HG03469 (cell line): ENCODE measurements around the gene FOXN1.
"Not testable (repeated sequence)": the region's sequence is repeated elsewhere in the genome, so short reads cannot be mapped to it uniquely, and the experiment has no call there.

ENCODE experiments used
- ATAC-seq: cut with Tn5 transposase; IDR thresholded peaks from one replicate; pipeline ENCODE4 v1.9.1; 2021; ENCODE audit warnings: mild to moderate bottlenecking, moderate library complexity, moderate number of reproducible peaks; ENCODE audit not compliant: unreplicated experiment

Gene FOXN1

GRCh38 chr17:28571361-28572122, 65.4 kb downstream of the FOXN1 start, which contains the start of gene PIGS:
Gene PIGS, minus strand, starts transcription at chr17:28571524. Its CDS starts 28 bp downstream, at chr17:28571496.
- peak; percentile 57 for ATAC-seq

DNA sequence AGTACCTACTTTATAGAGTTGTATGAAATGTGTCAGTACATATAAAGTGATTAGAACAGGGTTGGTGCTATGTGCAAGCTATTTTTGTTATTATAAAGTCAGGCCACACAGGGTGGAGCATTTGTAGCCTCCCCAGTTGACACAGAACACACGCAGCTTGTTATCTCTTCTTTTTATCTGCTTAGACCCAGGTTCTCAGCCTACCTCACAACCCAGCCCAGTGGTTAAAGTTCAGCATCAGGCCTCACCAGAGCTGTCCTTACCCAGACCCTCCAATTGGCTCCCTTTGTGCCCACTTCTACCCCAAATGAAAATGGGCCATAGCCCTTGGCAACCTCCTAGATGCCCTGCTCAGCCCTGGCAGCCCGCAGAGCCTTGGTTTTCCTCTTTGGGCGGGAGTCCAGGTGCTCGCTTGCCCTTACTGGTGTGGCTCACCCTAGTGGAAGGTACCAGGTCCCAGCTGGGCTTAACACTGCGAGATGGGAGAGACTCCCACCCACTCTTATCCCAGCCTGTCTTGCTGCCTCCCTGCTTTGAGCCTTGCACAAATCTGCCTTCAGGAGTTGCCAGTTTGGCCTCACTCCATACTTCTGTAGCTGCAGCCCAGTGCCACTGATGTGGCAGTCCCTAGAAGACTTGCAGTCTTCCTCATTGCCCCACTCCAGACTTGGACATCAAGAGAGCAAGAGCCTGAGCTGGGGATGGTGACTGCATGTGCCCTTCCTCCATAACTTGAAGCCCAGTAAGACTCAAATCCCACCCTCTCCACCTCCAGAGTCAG, 66.3 kb downstream of the FOXN1 start:
- no peak for ATAC-seq

DNA sequence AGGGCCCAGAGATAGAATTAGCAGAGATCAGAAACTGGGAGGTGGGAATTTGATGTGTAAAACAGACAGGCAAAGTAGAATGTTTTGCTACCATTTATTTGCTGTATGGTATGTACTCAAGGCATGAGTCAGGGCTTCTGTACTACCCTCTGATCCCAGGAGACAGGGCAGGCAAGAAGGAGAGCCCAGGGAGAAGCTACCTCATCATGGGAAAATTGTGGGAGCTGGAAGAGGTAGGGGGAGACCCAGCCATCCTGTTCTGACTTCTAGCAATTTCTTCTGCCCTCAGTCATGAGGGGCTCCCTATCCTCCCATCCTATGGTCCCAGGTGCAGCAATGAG, 66.9 kb downstream of the FOXN1 start:
- no peak for ATAC-seq

- no peak for ATAC-seq
Measured at GRCh38 chr17:28573521-28573920, 67.4 kb downstream of the FOXN1 start.

DNA sequence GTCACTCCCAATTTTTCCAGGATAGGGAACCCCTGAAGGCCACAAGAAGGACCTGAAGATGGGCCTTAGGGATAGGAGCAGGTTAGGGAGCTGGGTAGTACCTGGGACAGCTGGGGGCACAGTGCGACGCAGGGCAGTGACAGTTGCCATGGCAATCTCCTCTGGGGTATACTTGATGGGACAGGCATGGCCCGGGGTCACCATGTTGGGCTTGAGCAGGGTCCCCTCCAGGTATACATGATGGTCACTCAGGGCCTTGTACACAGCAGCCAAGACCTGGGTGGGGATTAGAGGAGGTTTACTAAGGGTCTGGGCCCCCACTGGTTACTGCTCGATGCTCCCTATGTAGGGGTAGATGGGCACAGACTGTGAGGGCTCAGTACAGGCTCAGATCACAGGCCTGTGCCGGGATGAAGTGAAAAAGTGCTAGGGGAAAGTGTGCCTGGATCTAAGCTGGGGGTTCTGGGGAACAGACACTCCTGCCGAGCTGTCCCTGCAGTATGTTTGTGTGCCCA, 67.9 kb downstream of the FOXN1 start:
- ATAC-seq = no peak

DNA sequence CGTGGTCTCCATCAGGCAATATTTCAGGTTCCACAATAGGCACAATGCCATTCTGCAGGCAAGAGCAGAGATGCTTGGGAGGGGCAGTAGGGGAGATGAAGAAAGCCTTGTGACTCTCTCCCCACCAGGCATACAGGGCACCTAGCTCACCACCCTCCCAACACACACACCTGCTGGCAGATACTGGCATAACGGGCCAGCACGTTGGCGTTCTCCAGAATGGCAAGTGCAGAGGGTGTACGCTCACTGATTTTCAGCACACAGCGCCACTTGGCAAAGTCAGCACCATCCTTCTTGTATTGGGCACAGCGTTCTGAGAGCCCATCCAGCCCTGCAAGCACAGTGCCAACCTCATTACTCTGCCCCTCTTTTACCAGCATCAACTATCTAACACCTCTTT, 68.4 kb downstream of the FOXN1 start:
- ATAC-seq = no peak

- no peak for ATAC-seq
Measured at GRCh38 chr17:28575126-28575795, 69.1 kb downstream of the FOXN1 start.

DNA sequence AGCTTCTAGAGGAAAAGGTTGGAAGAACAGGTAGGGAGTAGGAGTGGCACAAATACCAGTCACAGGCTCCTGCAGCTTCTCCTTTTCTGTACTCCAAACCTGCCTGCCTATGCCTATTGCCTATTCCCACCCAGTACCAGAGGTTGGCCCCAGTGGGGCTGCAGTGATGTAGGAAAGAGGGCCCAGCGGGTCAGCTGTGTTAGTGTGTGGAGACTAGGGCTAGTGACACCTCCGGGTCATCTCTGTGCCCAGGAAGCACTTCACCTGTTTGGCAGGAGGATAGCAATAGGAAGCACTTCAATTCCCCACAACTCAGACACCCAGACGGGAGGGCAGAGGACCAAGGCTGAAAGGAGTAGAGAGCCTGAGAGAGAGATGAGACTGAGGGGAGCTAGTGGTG, 69.9 kb downstream of the FOXN1 start:
- ATAC-seq = not testable (repeated sequence)

DNA sequence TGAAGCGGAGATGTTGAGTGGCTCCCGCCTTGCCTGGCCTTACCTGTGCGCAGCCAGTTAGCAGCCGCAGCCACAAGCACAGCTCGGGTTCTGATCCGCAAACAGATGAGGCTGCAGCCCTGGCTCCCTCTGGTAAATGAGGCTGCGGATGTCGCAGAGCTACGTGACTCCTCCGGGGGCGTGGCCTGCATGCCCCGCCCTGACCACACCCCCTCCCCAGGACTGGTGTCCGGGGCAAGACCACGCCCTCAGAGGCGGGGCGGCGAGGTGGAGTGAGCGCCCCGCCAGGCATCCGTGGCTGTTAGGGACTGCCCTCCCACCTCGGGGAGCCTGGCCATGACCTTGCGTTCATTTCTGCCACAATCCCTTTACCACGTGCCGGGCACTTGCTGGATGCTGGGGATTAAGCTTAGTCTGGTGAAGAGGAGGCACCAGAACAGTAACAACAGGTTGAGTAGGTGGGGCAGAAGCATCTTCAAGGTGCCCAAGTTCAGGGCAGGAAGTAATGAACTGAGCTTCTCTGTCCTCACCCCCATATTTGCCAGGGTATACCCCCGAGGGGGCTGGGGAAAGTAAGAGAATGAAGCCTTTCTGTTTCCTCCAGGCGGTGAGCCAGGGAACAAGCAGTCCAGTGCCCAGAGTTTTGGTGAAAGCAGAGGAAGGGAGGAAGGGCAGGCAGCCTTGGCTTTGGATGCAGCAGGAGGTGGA, 70.8 kb downstream of the FOXN1 start, which contains the start of gene ALDOC:
ALDOC (minus strand) TSS at position 138 of the 708 bp plus-strand sequence. CDS start 1,363 bp downstream, outside the sequence.
- peak; percentile 70 for ATAC-seq

DNA sequence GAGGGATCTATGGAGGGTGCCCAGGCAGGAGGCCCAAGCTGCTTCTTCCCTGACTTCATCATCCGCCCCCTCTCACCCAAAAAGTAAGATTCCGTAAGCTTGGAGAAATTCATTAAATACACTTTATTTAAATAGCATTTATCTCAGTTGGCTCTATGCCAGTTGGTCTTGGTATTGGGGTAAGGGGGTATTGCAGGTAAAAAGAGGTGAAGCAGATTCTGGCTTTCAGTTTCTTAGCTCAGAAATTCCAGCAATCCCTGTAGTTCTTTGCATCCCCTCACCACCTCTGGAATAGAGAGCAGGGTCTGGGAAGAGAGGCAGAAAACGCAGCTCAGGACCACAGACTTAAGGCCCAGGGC, 71.3 kb downstream of the FOXN1 start:
- ATAC-seq = no peak

DNA sequence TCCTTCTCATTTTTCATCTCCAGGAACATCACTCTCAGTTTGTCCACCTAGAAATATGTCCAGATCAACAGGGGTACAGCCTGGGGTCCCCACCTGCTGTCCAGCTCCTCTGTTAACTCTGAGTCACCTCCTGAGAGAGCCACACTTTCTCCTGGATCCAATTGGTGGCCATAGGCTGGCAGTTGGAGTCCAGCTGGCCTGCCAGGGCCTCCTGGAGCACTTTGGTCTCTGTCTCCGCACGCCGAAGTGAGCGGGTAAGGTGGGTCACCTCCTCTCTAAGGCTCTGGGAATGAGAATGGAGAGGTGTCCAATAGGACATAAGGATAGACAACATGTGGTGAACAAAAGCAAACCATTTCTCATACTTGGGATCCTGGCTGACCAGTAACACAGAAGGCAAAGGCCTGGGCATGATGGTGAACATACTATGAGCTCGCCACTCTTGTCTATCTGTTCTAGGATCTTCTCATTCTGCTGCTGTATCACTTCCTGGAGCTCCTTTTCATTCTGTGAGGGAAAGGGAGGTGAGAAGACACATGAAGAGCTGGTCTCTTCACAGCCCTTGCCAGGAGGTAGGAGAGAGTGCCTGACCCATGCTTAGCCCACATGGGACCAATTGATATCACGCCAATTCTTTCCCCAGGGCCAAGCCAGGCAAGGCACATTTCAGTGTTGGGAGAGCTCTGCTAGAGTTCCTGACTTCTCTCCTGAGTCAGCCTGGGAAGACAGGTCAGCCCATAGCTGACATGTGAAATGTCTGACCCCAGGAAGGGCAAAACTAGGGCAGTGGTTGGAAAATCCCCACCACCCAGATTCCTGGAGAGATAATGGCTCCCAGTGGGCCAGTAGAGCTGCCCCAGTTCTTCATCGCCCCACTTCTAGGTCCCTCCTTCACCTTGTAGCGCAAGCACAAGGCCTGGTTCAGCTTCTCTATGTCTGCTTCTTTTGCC, 72.4 kb downstream of the FOXN1 start:
- ATAC-seq = no peak

- no peak for ATAC-seq
Measured at GRCh38 chr17:28579526-28579925, 73.4 kb downstream of the FOXN1 start.

DNA sequence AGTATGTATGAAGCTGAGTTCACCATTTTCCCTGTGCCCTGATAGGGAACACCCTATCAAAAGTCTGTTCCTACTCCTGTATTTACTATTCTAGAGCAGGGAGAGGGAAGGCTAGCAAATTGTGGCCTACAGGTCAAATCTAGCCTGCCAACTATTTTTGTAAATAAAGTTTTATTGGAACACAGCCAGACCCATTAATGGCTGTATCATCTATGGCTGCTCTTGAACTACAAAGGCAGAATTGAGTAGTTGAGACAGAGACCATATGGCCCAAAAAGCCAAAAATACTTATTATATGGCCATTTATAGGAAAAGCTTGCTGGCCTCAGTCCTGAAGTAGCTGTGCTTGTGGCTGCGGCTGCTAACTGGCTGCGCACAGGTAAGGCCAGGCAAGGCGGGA, 74.8 kb downstream of the FOXN1 start:
- ATAC-seq = no peak

- no peak for ATAC-seq
Measured at GRCh38 chr17:28582513-28582912, 76.4 kb downstream of the FOXN1 start.

DNA sequence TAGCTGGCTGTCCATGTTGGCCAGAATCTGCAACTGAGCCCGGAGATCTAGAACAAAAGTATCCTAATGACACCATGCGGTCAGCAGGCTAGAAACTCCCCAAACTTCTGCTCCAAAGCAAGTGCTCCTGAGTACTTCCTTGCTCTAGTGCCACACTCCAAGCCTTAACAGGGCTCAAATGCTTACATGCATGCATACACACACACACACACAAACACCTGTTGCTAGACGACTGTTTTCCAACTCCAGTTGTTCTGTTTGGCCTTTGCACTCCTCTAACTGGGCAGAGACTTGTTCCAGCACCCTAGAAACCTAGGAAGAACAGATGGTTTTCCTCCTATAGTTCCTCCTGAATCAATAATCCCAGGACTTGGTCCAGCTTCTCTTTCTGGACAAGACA, 78.3 kb downstream of the FOXN1 start:
- ATAC-seq = no peak

DNA sequence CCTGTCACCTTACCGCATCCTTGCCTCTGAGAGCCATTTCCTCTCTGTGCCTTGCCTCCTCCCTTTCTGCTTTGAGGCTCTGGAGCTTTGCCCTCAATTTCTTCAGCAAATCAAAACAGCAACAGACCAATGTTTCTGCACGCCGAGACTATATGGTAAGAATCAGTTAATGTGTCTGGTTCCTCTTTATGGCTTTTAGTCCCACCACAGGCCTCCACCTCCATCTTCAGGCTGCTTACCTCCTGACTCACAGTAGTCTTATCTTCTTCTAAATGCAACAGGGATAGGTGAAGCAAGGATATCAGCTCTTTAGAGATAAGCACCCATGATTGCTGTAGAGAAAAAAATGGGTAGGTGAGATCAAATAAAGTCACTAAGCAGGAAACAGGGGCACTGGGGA, 79.7 kb downstream of the FOXN1 start:
- ATAC-seq = no peak
